ENCODE measurements around the gene LAMB1.
"Not testable (repeated sequence)": the region's sequence is repeated elsewhere in the genome, so short reads cannot be mapped to it uniquely, and the experiment has no call there.

The LAMB1 gene

GRCh38 chr7:107971613-107972012 lies 31.3 kb downstream of the LAMB1 start:
- no peak for DNase-seq (ENCODE audit: low read depth in 2 of 2)

DNA sequence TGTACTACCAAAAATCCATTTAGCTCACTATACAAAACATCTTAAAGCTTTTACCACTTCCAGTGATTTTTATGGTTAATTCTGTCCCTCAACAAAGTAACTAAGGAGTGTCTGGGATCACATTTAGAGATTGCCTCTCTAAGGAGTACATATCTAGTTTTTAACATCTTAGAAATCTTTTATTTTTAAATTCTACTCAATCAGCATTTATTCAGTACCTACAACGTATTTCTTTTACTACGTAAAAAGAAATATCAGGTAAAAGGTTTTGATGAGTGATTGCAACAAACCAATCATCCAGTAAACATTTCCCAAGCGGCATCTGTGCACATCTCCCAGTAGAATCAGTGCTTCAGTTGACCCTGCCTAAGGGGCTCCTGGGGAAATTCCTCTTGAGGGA lies 31.9 kb downstream of the LAMB1 start:
- DNase-seq (ENCODE audit: low read depth in 2 of 2): no peak

DNA sequence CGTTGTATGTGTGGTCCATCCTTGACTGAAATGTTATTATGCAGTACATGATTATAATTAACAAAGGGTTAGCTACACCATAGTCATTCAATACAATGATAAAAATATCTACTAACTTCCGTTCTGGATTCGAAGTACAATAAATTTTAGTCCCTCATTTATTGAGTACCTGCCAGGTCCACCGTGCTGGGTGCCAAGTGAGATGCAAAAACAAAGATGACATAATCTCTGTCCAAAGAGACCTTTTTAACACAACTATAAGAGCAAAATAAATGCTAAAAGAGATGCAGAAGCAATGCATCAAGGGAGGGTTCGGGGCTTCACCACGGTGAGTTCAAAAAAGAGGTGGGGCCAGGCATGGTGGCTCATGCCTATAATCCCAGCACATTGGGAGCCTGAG lies 33.1 kb downstream of the LAMB1 start:
- DNase-seq (ENCODE audit: low read depth in 2 of 2): no peak

DNA sequence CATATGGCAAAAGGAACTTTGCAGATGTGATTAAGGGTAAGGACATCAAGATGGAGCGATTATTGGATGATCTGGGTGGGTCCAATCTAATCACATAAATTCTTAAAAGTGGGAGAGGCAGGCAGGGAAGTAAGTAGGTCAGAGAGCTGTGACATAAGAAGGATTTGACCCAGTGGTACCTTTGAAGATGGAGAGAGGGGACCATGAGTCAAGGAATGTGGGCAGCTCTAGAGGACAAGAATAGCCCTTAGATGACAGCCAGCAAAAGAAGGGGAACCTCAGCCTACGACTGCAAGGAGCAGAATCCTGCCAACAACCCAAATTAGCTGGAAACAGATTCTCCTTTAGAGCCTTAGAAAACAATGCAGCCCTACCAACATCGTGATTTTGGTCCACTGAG lies 34.5 kb downstream of the LAMB1 start:
- no peak for DNase-seq (ENCODE audit: low read depth in 2 of 2)

- DNase-seq (ENCODE audit: low read depth in 2 of 2): no peak
These were observed 35.5 kb downstream of the LAMB1 start for GRCh38 chr7:107967420-107967819.

DNA sequence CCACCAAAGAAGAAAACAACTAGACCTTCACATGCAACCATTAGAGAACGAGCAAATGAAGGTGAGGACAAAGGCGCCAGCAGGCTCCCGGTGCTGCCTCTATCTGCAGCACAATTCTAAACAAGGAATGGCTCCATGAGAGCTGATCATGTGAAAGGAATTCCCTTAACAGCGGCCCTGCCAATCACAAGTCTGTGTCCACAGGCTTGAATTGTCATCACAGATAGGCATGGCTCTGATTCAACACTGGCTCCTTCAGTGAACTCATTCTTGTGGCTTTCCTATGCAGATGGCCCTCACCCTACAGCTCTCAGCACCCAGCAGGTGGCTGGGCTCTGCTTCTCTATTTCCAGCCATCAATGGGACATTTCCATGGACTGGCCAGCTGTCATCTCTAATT lies 36.2 kb downstream of the LAMB1 start:
- no peak for DNase-seq (ENCODE audit: low read depth in 2 of 2)

GRCh38 chr7:107964510-107964909 lies 38.5 kb downstream of the LAMB1 start:
- no peak for DNase-seq (ENCODE audit: low read depth in 2 of 2)

DNA sequence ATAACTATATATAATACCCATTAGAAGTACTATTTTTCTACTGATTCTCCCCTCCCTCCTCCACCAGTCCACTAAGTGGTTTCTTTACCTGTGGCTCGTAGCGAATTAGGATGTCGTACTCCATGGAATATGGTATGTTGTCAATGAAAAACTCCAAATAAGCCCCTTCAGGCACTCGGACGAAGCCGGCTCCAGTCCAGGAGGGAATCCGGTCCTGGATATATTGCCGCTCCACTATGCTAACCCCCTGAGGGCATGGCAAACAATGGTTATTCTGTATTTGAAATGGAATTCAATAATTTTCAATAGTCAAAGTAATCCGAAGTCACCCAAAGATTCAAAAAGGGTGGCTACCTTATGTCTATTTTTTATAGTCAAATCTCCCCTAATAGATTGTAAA lies 40.1 kb downstream of the LAMB1 start:
- DNase-seq (ENCODE audit: low read depth in 2 of 2): no peak

GRCh38 chr7:107961405-107961804 lies 41.6 kb downstream of the LAMB1 start:
- DNase-seq (ENCODE audit: low read depth in 2 of 2): no peak

- no peak for DNase-seq (ENCODE audit: low read depth in 2 of 2)
These were observed 42.7 kb downstream of the LAMB1 start for GRCh38 chr7:107960272-107960671.

DNA sequence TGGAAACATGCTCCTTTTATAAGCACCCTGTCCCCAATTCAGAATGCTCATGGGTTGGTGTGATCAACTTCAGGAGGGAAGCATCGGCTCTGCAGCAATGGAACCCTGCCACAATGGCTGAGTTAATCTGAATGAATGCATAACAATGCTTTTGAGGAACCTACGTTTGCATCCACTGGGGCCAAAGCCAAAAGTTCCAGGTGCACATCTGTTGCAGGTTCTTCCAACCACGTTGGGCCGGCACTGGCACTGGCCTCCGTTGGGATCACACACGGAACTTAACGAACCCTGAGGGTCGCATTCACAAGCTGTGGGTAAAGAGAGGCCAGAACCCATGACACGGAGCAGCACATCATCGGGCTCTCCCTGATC lies 43.4 kb downstream of the LAMB1 start:
- no peak for DNase-seq (ENCODE audit: low read depth in 2 of 2)

DNA sequence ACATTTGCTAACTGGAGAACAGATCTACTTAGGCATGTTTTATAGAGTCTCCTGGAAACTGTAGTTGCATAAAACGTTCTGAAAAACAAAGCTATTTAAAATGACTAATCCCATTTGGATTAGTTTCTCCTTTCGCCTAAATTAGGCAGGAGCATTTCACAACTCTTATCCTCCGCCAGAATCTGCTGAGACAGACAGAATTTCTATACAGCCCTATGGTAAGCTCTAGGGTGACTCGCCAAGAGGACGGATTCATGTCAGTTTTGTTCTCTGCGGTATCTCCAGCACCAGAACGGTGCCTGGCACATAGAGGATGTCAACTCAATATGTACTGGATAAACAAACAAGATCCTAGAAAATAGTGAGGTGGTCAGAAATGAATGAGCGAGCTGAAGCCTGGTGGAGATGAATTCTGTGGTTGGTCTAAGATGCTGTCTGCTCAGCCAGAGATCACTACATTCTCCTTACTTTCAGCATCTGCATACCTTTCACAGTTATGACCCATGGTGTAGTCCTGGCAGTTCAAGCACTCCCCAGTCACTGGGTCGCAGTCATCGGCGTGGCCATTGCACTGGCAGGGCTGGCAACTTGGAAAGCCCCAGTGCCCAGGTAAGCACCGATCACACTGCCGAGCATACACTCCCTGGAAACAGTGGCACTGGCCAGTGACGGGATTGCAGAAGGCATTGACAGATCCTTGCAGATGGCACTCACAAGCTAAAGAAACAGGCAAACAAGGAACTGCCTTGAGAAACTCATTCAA lies 44.0 kb downstream of the LAMB1 start:
- DNase-seq (ENCODE audit: low read depth in 2 of 2): no peak

DNA sequence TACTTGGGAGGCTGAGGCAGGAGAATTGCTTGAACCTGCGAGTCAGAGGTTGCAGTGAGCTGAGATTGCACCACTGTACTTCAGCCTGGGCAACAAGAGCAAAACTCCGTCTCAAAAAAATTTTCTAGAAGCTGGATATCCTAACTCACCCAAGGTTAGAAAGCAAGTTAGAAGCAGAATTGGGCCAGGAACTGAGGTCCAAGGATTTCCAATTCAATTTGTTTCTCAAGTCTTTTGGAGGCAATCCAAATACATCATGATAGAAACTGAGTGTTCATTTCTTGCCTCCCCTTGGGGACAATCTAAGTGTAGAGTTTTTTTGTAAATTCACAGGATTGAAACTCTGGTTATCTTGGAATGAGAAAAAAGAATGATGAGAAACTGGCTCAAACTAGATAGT lies 45.5 kb downstream of the LAMB1 start:
- DNase-seq (ENCODE audit: low read depth in 2 of 2): no peak

DNA sequence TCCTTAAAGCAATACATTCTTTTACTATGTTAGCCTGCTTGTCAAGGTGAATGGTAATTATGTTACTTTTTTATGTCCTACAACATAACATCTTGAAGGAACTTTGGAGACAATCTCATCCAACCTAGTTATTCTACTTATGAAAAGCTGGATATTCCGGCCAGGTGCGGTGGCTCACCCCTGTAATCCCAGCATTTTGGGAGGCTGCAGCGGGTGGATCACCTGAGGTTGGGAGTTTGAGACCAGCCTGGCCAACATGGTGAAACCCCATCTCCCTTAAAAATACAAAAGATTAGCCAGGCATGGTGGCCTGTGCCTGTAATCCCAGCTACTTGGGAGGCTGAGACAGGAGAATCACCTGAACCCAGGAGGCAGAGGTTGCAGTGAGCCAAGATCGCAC lies 46.0 kb downstream of the LAMB1 start:
- not testable (repeated sequence) for DNase-seq (ENCODE audit: low read depth in 2 of 2)

- DNase-seq (ENCODE audit: low read depth in 2 of 2): no peak
These were observed 47.6 kb downstream of the LAMB1 start for GRCh38 chr7:107955394-107955793.

GRCh38 chr7:107953924-107954303 lies 49.0 kb downstream of the LAMB1 start:
- DNase-seq (ENCODE audit: low read depth in 2 of 2): no peak

- no peak for DNase-seq (ENCODE audit: low read depth in 2 of 2)
These were observed 49.6 kb downstream of the LAMB1 start for GRCh38 chr7:107953265-107953923.

- no peak for DNase-seq (ENCODE audit: low read depth in 2 of 2)
These were observed 51.1 kb downstream of the LAMB1 start for GRCh38 chr7:107951896-107952295.

DNA sequence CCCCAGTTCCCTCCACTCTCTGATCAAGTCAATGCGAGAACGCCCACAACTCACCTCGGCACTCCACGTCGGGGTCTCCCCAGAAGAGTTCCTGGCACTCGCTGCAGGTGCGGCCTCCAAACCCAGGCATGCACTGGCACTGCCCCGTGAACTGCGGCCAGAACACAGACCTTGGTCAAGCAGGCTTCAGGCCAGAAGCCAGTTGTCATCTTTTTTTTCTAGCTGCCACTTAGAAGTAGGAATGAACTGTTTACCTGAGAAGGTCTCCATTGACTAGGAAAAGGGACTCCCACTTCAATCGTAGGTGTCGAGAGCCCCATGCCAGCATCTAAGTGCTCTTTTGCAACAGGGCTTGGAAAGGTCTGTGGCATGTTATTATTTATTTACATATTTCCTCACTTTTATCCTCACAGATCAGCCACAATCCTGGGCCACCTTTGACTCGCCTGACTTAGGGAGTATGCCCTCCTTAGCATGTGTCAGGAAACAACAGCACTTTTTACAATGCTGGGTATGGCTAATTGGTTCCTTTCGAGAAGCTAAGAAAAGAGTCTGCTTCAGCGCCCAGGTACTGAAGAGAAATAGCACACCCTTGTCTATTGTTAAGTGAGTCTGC lies 51.7 kb downstream of the LAMB1 start:
- no peak for DNase-seq (ENCODE audit: low read depth in 2 of 2)

- no peak for DNase-seq (ENCODE audit: low read depth in 2 of 2)
These were observed 53.5 kb downstream of the LAMB1 start for GRCh38 chr7:107949443-107949935.

GRCh38 chr7:107948645-107949442 lies 54.1 kb downstream of the LAMB1 start:
- DNase-seq (ENCODE audit: low read depth in 2 of 2): no peak

GRCh38 chr7:107946881-107947280 lies 56.1 kb downstream of the LAMB1 start:
- no peak for DNase-seq (ENCODE audit: low read depth in 2 of 2)

Measured in stimulated activated CD4-positive, alpha-beta T cell treated with anti-CD3 and anti-CD28 coated beads, Interleukin-4, amount 100 ng/mL, for 48 hours (primary cell).